ENCODE results near the gene BMS1. TPM values are rescaled to one million over a fixed set of nuclear protein-coding genes. Genes with fewer than 3 reads are reported as not detected.

The BMS1 gene, protein sequence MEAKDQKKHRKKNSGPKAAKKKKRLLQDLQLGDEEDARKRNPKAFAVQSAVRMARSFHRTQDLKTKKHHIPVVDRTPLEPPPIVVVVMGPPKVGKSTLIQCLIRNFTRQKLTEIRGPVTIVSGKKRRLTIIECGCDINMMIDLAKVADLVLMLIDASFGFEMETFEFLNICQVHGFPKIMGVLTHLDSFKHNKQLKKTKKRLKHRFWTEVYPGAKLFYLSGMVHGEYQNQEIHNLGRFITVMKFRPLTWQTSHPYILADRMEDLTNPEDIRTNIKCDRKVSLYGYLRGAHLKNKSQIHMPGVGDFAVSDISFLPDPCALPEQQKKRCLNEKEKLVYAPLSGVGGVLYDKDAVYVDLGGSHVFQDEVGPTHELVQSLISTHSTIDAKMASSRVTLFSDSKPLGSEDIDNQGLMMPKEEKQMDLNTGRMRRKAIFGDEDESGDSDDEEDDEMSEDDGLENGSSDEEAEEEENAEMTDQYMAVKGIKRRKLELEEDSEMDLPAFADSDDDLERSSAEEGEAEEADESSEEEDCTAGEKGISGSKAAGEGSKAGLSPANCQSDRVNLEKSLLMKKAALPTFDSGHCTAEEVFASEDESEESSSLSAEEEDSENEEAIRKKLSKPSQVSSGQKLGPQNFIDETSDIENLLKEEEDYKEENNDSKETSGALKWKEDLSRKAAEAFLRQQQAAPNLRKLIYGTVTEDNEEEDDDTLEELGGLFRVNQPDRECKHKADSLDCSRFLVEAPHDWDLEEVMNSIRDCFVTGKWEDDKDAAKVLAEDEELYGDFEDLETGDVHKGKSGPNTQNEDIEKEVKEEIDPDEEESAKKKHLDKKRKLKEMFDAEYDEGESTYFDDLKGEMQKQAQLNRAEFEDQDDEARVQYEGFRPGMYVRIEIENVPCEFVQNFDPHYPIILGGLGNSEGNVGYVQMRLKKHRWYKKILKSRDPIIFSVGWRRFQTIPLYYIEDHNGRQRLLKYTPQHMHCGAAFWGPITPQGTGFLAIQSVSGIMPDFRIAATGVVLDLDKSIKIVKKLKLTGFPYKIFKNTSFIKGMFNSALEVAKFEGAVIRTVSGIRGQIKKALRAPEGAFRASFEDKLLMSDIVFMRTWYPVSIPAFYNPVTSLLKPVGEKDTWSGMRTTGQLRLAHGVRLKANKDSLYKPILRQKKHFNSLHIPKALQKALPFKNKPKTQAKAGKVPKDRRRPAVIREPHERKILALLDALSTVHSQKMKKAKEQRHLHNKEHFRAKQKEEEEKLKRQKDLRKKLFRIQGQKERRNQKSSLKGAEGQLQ
- 10 to 100 TPM; 11.0 to 15.5 (median 13.2) TPM for total RNA-seq

- no peak for TF ChIP-seq CTCF (IDR thresholded peaks at IDR 0.05; ENCODE audit: low read depth)
Observed at GRCh38 chr10:42782446-42783180, at the start of gene BMS1. TSS of gene BMS1 (plus strand) at chr10:42782795. CDS start at chr10:42784395, 1,600 bp downstream.

DNA sequence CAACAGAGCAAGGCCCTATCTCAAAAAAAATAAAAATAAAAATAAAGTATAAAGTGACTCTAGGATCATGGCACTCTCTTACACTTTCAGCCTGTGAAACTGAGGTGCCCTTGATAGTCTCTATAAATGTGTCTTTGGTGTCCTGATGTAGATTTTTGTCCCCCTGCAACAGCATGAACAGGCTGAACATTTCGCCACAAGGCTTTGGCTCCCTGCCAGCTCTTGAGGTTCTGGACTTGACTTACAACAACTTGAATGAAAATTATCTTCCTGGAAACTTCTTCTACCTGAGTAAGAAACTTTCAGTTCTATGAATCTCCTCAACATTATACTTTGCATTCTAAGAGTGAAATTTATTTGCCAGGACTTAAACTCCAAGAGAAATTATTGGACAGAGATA is 48.1 kb upstream of the BMS1 start:
- TF ChIP-seq CTCF (IDR thresholded peaks at IDR 0.05; ENCODE audit: low read depth) = no peak

DNA sequence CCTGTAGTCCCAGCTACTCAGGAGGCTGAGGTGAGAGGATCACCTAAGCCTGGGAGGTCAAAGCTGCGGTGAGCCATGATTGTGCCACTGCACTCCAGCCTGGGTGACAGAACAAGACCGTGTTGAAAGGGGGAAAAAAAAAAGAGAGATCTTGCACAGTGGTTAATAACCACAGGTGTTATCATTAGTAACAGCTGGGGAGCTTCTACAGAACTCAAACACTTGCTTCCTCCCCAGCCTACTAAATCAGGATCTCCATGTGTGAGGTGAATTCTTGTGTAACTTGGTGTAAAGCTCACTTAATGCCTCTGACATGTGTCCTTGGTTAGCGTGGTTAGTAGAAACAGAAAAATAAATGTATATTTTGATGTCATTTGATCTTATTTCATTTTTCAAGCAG is 43.9 kb upstream of the BMS1 start:
- no peak for TF ChIP-seq CTCF (IDR thresholded peaks at IDR 0.05; ENCODE audit: low read depth)

- TF ChIP-seq CTCF (IDR thresholded peaks at IDR 0.05; ENCODE audit: low read depth) = no peak
Observed at GRCh38 chr10:42743697-42744096, 38.9 kb upstream of the BMS1 start.

DNA sequence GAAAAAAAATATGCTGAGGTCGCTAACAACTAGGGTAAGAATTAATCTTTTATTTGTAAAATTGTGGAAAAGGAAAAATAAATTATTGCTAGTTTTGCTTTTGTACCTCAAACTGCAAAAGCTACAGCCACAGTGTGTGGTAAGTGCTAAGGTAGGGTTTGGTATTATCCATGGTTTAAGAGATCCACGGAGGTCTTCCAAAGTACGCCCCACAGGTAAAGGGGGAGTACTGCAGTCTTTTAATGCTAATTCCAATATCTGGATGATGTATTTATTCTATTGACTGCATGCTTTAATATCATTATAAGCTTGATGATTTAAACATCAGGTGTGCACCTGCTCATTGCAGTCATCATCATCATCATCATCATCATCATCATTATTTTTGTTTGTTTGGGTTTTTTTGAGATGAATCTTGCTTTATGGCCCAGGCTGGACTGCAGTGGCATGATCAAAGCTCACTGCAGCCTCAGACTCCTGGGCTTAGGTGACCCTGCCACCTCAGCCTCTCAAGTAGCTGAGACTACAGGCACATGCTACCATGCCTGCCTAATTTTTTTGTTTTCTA is 38.4 kb upstream of the BMS1 start:
- no peak for TF ChIP-seq CTCF (IDR thresholded peaks at IDR 0.05; ENCODE audit: low read depth)

GRCh38 chr10:42753126-42753506 is 29.5 kb upstream of the BMS1 start:
- no peak for TF ChIP-seq CTCF (IDR thresholded peaks at IDR 0.05; ENCODE audit: low read depth)
